Measurements from ENCODE around the gene CD163L1.

The CD163L1 gene

GRCh38 chr12:7399089-7399488 lies 44.9 kb downstream of the CD163L1 start:
- TF ChIP-seq CTCF (IDR thresholded peaks at IDR 0.05), result no peak

GRCh38 chr12:7396418-7396817 lies 47.5 kb downstream of the CD163L1 start:
- TF ChIP-seq CTCF (IDR thresholded peaks at IDR 0.05), result no peak

GRCh38 chr12:7395950-7396349 lies 48.0 kb downstream of the CD163L1 start:
- TF ChIP-seq CTCF (IDR thresholded peaks at IDR 0.05), result no peak

- no peak for TF ChIP-seq CTCF (IDR thresholded peaks at IDR 0.05)
Observed at GRCh38 chr12:7387289-7387688, 56.7 kb downstream of the CD163L1 start.

- TF ChIP-seq CTCF (IDR thresholded peaks at IDR 0.05), result no peak
Observed at GRCh38 chr12:7383157-7383556, 60.8 kb downstream of the CD163L1 start.

GRCh38 chr12:7376196-7376595 lies 67.8 kb downstream of the CD163L1 start:
- TF ChIP-seq CTCF (IDR thresholded peaks at IDR 0.05), result no peak

GRCh38 chr12:7375145-7375543 lies 68.8 kb downstream of the CD163L1 start:
- no peak for TF ChIP-seq CTCF (IDR thresholded peaks at IDR 0.05)

GRCh38 chr12:7374423-7375144 lies 69.4 kb downstream of the CD163L1 start:
- TF ChIP-seq CTCF (IDR thresholded peaks at IDR 0.05), result peak; percentile 90
